A549 (cell line): ENCODE measurements around the gene PSRC1.

Experiments
- BHLHE40 ChIP-seq: IDR thresholded peaks from 2 replicates; pipeline ENCODE4 v1.6.1; 2012; ENCODE audit warnings: low read depth, low read length, inconsistent platforms
- EP300 ChIP-seq, 2 experiments: fragments of >200 bp; sonication (Bioruptor Twin); formaldehyde crosslinking; IDR thresholded peaks; 2 replicates in 1 of 2; 3 replicates in 1 of 2; pipeline ENCODE4 v1.6.1; 2016 to 2017
- HDAC2 ChIP-seq: fragments of 200-600 bp; sonication (generic); IDR thresholded peaks from 2 replicates; pipeline ENCODE4 v1.6.1; 2016
- JUNB ChIP-seq: fragments of >200 bp; sonication (Bioruptor Twin); formaldehyde crosslinking; IDR thresholded peaks from 2 replicates; pipeline ENCODE4 v1.6.1; 2016
- POLR2A ChIP-seq: IDR thresholded peaks from 2 replicates; pipeline ENCODE4 v1.6.1; 2012; ENCODE audit warnings: mild to moderate bottlenecking, low read length
- RCOR1 ChIP-seq: fragments of 150-350 bp; IDR thresholded peaks from 2 replicates; pipeline ENCODE4 v1.6.1; 2014; ENCODE audit warnings: antibody characterized with exemption, low read length, low read depth
- RFX5 ChIP-seq: fragments of 450-650 bp; IDR thresholded peaks from 2 replicates; pipeline ENCODE4 v1.7.1; 2014; ENCODE audit warnings: antibody characterized with exemption, mild to moderate bottlenecking, moderate library complexity
- RNF2 ChIP-seq: fragments of 200-600 bp; sonication (generic); IDR thresholded peaks from 2 replicates; pipeline ENCODE4 v1.6.1; 2016; ENCODE audit warnings: low read depth, mild to moderate bottlenecking, antibody characterized with exemption, moderate library complexity, borderline replicate concordance
- TP53 ChIP-seq: fragments of 250-450 bp; sonication (Bioruptor Pico); IDR thresholded peaks from 2 replicates; pipeline ENCODE4 v1.5.0; 2021; ENCODE audit warnings: mild to moderate bottlenecking, moderate library complexity
- TF ChIP-seq, protein P1 (sequence below): IDR thresholded peaks from 2 replicates; pipeline ENCODE4 v1.6.1; 2012; ENCODE audit warnings: low read depth, borderline replicate concordance
- TF ChIP-seq, protein P2 (sequence below): fragments of >200 bp; sonication (Bioruptor Twin); formaldehyde crosslinking; IDR thresholded peaks from 3 replicates; pipeline ENCODE4 v1.5.1; 2016
- TF ChIP-seq, protein P3 (sequence below): fragments of 450-650 bp; IDR thresholded peaks from 2 replicates; pipeline ENCODE4 v1.6.1; 2014; ENCODE audit warnings: antibody characterized with exemption

DNA sequence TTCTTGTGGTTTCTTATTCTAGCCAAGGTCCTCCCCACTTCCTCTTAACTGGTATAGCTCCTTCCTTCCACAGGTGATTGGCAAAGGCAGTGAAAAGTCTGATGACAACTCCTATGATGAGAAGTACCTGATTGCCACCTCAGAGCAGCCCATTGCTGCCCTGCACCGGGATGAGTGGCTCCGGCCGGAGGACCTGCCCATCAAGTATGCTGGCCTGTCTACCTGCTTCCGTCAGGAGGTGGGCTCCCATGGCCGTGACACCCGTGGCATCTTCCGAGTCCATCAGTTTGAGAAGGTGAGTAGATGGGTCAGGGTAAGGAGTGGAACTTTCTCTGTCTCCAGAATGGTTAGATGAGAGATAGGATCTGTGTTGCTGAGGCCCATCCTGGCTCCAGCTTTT is 47.8 kb downstream of the PSRC1 start:
- TF ChIP-seq POLR2A (no peak), TP53 (CRISPR knock-in tag) (no peak), EP300 (IDR thresholded peaks at IDR 0.05) (no peak), JUNB (no peak), RNF2 (no peak), RCOR1 (no peak), HDAC2 (no peak), RFX5 (no peak), BHLHE40 (no peak)
- TF ChIP-seq, protein P1, sequence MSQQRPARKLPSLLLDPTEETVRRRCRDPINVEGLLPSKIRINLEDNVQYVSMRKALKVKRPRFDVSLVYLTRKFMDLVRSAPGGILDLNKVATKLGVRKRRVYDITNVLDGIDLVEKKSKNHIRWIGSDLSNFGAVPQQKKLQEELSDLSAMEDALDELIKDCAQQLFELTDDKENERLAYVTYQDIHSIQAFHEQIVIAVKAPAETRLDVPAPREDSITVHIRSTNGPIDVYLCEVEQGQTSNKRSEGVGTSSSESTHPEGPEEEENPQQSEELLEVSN, result no peak
- TF ChIP-seq, protein P2, sequence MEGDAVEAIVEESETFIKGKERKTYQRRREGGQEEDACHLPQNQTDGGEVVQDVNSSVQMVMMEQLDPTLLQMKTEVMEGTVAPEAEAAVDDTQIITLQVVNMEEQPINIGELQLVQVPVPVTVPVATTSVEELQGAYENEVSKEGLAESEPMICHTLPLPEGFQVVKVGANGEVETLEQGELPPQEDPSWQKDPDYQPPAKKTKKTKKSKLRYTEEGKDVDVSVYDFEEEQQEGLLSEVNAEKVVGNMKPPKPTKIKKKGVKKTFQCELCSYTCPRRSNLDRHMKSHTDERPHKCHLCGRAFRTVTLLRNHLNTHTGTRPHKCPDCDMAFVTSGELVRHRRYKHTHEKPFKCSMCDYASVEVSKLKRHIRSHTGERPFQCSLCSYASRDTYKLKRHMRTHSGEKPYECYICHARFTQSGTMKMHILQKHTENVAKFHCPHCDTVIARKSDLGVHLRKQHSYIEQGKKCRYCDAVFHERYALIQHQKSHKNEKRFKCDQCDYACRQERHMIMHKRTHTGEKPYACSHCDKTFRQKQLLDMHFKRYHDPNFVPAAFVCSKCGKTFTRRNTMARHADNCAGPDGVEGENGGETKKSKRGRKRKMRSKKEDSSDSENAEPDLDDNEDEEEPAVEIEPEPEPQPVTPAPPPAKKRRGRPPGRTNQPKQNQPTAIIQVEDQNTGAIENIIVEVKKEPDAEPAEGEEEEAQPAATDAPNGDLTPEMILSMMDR, result no peak
- TF ChIP-seq, protein P3, sequence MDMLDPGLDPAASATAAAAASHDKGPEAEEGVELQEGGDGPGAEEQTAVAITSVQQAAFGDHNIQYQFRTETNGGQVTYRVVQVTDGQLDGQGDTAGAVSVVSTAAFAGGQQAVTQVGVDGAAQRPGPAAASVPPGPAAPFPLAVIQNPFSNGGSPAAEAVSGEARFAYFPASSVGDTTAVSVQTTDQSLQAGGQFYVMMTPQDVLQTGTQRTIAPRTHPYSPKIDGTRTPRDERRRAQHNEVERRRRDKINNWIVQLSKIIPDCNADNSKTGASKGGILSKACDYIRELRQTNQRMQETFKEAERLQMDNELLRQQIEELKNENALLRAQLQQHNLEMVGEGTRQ, result no peak
